Activated CD8-positive, alpha-beta memory T cell treated with anti-CD3 and anti-CD28 coated beads for 24 hours (primary cell): ENCODE measurements around the gene PDE4B.

Experiments
- DNase-seq: peaks from one replicate; pipeline ENCODE4 v3.0.0-alpha.2; 2020

The PDE4B gene

DNA sequence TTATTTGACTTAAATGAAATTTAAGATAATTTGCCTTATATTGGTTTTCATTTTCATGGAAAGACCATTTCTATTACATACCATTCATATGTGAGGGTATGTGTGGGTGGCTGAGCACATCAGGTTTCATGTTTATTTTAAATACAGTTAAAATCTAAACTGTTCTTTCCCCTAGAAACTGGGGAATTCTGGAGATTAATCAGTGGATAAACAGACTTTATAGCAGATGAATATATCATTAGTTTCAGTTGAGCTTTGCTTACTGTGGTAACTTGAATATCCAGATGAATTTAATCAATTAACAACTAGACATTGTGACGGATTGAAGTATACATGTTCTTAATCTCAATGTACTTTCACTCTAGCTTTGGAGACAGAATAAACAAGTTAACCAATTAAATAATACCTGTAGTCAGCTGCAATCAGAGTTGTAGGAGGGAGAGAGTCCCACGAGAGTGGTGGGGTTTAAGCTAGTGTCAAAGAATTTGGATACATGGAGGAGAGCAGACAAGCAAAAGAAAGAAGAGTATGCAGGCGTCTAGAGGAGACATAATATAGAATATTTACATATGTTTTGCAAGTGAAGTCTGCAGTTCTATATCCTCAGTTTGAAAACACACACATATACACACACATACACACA lies 97.6 kb downstream of the PDE4B start:
- no peak for DNase-seq

DNA sequence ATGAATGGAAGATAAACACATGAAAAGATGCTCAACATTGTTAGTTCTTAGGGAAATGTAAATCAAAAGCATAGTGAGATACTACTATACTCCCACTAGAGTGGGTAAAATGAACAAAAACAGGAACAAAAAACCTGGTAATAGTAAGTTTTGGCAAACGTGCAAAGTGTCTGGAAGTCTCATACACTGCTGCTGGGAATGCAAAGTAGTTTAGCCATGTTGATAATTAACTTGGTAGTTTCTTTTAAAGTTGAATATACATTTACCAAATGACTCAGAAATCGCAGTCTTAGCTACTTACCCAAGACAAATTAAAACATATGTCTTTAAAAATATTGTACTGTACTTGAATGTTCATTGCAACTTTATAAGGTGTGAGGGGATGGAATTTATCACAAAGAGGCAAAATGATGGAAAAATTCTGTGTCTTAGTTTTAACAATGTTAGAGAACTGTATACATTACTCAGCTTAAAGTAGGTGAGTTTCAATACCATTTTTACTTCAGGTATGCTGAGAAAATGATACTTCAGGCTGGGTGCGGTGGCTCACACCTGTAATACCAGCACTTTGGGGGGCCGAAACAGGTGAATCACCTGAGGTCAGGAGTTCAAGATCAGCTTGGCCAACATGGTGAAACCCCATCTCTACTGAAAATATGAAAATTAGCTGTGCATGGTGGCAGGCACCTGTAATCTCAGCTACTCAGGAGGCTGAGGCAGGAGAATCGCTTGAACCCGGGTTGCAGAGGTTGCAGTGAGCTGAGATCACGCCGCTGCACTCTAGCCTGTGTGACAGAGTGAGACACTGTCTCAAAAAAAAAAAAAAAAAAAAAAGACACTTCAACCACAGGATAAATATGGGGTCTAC lies 102.3 kb downstream of the PDE4B start:
- DNase-seq: no peak

DNA sequence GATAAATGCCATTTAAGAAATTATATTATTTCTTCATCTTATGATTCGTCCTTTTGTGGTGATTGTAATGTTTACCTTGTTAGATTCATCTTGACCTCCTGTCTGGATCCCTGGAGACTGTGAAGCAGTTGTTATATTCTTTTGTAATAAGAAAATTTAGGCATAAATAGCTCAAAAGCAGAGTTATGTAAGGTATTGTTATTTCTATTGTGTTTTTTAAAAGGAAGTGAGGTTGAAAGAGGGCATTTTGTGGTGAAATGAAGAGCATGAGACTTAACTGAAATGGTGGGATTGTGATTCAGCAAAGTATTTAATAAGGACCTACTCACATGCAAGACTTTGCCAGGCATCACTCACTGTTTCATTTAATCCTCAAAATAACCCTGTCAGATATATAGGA lies 104.0 kb downstream of the PDE4B start:
- DNase-seq: no peak

GRCh38 chr1:65897485-65897884 lies 104.8 kb downstream of the PDE4B start:
- no peak for DNase-seq

DNA sequence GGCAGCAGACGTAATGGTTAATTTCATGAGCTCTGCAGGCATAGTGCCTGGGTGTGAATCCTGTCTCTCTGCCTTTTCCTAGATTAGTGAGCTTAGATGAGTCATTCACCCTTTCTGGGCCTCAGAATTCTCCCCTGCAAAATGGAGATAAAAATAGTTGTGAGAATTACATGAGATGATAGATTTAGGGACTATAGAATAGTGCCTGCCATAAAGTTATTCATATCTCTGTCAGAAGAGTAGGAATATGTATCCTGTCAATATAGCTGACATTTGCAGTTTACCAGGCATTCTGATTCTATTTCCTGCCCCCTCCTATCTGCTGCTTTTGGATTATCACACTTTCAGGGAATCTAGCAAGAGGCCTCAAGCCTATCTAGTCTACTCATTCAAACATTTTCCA lies 112.0 kb downstream of the PDE4B start:
- DNase-seq: no peak

GRCh38 chr1:65910432-65910831 lies 117.7 kb downstream of the PDE4B start:
- DNase-seq: no peak

DNA sequence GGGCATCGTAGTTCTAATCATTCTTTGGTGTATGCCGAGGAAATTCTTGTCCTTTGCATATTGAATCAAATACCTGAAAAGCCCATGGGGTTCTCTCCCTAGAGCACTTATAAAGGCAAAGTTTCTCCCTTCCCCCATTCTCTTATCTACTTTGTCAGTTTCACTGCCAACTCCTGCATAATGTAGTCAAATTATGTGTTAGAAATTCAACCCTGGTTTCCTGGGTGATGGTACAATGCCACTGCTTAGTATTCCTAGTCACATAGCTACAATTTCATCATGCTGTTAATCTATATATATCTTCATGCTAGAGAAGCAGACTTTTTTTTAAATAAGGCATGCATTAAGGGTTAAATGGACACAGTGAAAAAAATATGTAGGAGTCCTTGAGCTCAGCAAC lies 119.0 kb downstream of the PDE4B start:
- DNase-seq: no peak

- no peak for DNase-seq
These were observed 125.9 kb downstream of the PDE4B start for GRCh38 chr1:65918564-65918963.

- DNase-seq: no peak
These were observed 128.8 kb downstream of the PDE4B start for GRCh38 chr1:65921446-65921845.

DNA sequence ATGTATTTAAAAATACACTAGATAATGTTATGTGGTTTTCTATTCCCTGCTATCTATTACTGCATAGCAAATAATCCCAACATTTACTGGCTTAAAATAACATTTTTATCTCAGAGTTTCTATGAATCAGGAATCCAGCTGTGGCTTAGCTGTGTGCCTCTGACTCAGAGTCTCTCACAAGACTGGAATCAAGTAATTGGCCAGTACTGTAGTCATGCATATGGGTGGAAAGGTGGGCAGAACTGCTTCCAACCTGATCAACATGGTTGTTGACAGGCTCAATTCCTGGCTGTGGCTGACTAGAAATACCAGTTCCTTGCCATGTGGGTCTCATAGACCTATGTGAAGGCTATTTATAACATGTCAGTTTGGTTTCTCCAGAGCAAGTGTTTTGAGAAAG lies 131.8 kb downstream of the PDE4B start:
- DNase-seq: no peak

DNA sequence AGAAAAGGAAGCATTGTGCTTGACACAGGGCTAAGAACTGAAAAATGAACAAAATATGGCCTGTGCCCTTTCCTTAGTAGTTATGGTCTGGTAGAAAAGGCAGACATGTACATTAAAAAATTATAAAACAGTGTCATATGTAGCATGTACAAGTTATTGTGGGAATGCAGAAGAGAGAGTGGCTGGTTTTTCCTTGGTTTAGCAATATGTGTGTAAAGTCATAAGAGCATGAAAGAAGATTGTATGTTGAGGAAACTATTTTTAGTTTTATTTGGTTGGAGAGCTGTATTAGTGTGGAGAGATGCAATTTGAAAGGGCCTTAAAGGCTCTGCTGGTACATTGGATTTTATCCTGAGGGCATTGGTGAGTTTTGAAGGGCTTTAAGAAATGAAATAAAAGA lies 145.8 kb downstream of the PDE4B start:
- no peak for DNase-seq

GRCh38 chr1:65939191-65939590 lies 146.5 kb downstream of the PDE4B start:
- no peak for DNase-seq

GRCh38 chr1:65939636-65940035 lies 146.9 kb downstream of the PDE4B start:
- DNase-seq: no peak

DNA sequence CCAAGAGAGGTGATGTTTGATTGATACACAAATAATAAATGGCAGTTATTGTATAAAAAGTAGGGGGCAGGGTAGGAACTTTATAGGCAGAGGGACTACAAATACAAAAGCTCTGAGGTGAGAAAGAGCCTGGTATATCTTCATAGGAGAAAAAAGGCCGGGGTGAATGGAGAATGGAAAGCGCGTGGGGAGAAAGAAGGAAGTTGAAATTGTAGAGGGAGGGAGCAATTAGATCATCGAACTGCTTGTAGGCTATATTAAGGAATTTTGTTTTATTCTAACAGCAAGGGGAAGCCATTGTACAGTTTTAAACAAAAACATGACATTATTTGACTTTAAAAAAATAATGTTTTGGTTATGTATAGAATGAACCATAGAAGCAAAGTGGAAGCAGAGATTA lies 147.4 kb downstream of the PDE4B start:
- no peak for DNase-seq

GRCh38 chr1:65942476-65942875 lies 149.8 kb downstream of the PDE4B start:
- DNase-seq: no peak

DNA sequence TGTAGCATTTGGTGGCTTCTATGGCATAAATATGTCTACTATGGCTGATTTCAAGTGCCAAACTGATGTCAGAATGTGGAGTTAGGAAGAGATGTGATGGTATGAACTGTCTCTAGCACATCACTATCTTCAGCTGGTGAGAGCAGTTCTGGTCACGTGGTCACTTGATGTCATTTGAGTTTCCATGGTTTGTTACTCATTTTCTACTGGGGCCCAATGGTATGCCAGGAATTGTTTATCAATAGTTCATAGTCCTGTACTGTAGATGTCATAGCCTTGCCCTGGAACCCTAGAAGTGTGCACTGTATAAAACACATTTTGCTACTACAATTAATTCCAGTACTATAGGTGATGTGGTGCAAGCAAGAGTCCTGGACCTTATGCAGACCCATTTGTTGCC lies 153.7 kb downstream of the PDE4B start:
- no peak for DNase-seq

- DNase-seq: no peak
These were observed 154.3 kb downstream of the PDE4B start for GRCh38 chr1:65946960-65947359.

GRCh38 chr1:65948609-65949229 lies 156.0 kb downstream of the PDE4B start:
- no peak for DNase-seq

GRCh38 chr1:65949230-65949626 lies 156.5 kb downstream of the PDE4B start:
- DNase-seq: no peak

DNA sequence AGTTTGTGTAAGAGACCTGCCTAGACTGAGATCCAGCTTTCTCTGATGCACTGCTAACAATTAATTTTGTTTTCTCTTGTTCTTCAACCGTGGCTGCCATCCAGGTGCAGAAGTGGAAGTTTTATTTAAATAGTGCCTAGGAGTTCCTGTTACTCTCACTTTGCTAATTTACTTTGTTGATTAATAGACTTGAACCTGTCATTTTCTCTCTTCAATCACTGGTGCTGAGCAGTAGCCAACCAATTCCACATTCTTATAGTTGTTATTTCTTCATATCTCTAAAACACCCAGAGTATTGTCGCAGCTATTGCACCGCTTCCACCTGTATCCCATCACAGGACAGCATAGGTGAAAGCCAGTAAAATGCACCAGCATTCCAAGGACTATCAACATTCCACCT lies 157.2 kb downstream of the PDE4B start:
- DNase-seq: no peak

GRCh38 chr1:65952696-65953095 lies 160.0 kb downstream of the PDE4B start:
- no peak for DNase-seq

GRCh38 chr1:65953170-65953569 lies 160.5 kb downstream of the PDE4B start:
- no peak for DNase-seq

DNA sequence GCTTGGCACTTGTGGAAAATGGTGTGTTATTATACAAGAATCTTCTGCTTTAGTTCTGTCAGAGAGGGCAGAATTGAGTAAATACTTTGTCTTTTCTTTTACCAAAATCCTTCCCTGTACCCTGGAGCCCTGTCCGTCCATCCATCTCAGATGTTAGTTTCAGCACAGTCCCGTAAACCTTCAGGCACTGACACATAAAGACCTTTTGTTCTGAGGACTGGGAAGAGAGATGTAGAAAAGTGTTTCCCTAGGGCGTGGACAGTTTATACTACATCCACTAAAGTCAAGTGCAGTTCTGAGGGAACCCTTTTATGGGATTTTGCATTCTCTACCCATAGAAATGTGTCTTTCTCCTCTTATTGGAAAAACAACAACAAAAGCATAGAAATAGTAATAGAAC lies 162.4 kb downstream of the PDE4B start:
- no peak for DNase-seq

GRCh38 chr1:65955503-65955902 lies 162.8 kb downstream of the PDE4B start:
- no peak for DNase-seq
